Activated CD4-positive, alpha-beta memory T cell treated with anti-CD3 and anti-CD28 coated beads for 36 hours (primary cell): ENCODE data around the gene SIAH1. TPM values are rescaled to one million over a fixed set of nuclear protein-coding genes. Genes with fewer than 3 reads are reported as not detected.
"Not testable (repeated sequence)": the region's sequence is repeated elsewhere in the genome, so short reads cannot be mapped to it uniquely, and the experiment has no call there.

Experiments
- CTCF ChIA-PET: fragments of 350-600 bp; sonication (Branson Sonifier 250); formaldehyde crosslinking; loops from one replicate; lab custom pipeline; 2021; ENCODE audit warnings: antibody characterized with exemption, inconsistent platforms; lab: Charles Lee
- POLR2A ChIA-PET: fragments of 350-600 bp; sonication (Branson Sonifier 250); formaldehyde crosslinking; loops from one replicate; lab custom pipeline; 2021; ENCODE audit warnings: antibody characterized with exemption; lab: Charles Lee
- DNase-seq: peaks from one replicate; pipeline ENCODE4 v3.0.0-alpha.2; 2020
- H3K27ac Mint-ChIP-seq: one replicate; pipeline ENCODE4 v1.8.0; 2021; ENCODE audit warnings: mixed read lengths
- H3K27me3 Mint-ChIP-seq: one replicate; pipeline ENCODE4 v1.8.0; 2021; ENCODE audit warnings: mixed read lengths
- H3K36me3 Mint-ChIP-seq: one replicate; pipeline ENCODE4 v1.8.0; 2021; ENCODE audit warnings: mixed read lengths
- H3K4me1 Mint-ChIP-seq: one replicate; pipeline ENCODE4 v1.8.0; 2021; ENCODE audit warnings: low read depth, mixed read lengths
- H3K4me3 Mint-ChIP-seq: one replicate; pipeline ENCODE4 v1.8.0; 2021; ENCODE audit warnings: mild to moderate bottlenecking, mixed read lengths
- H3K9me3 Mint-ChIP-seq: one replicate; pipeline ENCODE4 v1.8.0; 2021; ENCODE audit warnings: mixed read lengths
- intact Hi-C: fragments of 100-400 bp; cut with micrococcal nuclease; formaldehyde crosslinking; loops from one replicate; pipeline ENCODE4 v1.15.1; 2023
- total RNA-seq, 2 experiments: library from RNA; stranded (reverse); gene quantifications; one replicate each; pipeline ENCODE4 v1.2.3, GENCODE V29; 2021

SIAH1 gene
- total RNA-seq, 2 experiments from 2014 or later: 13.0 to 13.8 TPM

DNA sequence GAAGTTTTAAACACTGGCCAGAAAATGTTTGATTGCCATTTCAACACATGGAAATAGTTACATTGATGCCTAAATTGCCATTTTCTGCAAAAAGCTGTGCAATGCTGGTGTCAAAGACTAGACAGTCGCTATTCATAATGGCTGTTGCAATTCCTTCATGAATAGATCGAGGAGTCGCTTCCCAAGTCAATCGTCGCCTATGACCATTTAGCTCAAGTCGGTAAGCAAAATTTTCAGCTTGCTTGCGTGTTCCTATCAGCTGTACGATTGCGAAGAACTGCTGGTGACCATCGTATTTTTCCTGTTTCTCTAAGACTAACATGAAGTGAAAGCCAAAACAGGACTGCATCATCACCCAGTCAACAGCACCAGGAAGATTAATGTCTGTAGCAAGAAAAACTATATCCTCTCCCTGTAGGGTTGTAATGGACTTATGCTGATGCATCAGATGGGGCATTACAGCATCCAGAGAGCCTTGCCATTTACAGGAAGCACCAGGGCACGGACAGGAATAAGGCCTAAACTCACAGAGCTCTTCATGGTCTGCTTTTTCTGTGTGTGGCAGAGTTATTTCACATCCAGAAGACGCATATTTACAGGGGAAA, 23.6 kb downstream of the SIAH1 start:
- ChIA-PET CTCF (interaction anchor here (0.9 to 1.7 kb wide), 4 partner anchors 8 to 268 kb away, joined by 3 to 10 read pairs (median 4); no protein-coding TSS in a partner anchor), POLR2A (no interaction called here)
- intact Hi-C loops: loop anchor here (10.0 kb wide), 1 partner anchor 1963 kb away; no protein-coding TSS in a partner anchor
- Mint-ChIP-seq H3K27me3 (no peaks in the 10 kb centered on the region), H3K4me3 (no peak overlapping the region), H3K27ac (no peak overlapping the region), H3K36me3 (peaks cover 1% of the 10 kb centered on the region), H3K9me3 (no peaks in the 10 kb centered on the region), H3K4me1 (peaks cover 22% of the 10 kb centered on the region)
- no peak for DNase-seq

DNA sequence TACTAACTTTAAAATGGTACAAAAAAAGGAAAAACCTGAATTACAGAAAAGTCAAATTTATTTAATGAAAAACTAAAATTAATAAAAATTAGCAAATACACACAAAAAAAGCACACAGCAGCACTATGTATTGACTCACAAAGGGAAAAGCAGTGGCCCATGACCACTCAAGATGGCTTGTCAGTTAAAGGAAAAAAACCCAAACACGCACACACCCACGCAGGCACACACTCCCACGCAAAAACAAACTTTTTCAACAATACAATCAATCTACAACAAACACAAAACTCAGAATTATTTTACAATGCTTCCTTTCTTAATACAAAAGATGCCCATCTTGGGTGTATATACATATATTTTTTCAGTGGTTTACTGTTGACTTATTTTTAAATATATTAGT, 24.2 kb downstream of the SIAH1 start:
- intact Hi-C loops: loop anchor here (10.0 kb wide), 1 partner anchor 1964 kb away; no protein-coding TSS in a partner anchor
- H3K4me1 Mint-ChIP-seq: peaks cover 23% of the 10 kb centered on the region
- DNase-seq: no peak
- H3K36me3 Mint-ChIP-seq: peaks cover 1% of the 10 kb centered on the region
- H3K9me3 Mint-ChIP-seq: no peaks in the 10 kb centered on the region
- no peaks in the 10 kb centered on the region for H3K27me3 Mint-ChIP-seq
- no peak overlapping the region for H3K4me3 Mint-ChIP-seq
- ChIA-PET CTCF (interaction anchor here (0.9 to 1.7 kb wide), 3 partner anchors 8 to 1753 kb away, joined by 3 to 10 read pairs (median 5); no protein-coding TSS in a partner anchor), POLR2A (no interaction called here)
- no peak overlapping the region for H3K27ac Mint-ChIP-seq

DNA sequence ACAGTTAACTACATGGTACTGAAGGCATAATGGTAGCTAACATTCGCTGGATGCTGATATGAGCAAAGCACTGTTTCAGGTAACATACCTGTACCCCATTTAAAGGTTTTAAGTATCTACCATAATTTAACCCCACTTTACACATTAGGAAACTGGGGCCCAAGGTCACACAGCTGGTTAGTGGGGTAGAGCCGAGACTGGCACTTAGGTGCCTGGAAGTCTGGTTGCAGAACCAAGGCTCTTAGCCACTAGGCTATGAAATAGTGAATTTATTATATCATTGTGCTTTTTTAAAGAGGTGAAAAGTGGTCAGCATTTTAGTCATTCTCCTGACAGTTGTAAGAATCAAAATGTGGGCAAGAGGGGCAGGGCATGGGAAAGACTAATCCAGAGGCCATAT, 25.2 kb downstream of the SIAH1 start:
- ChIA-PET POLR2A (no interaction called here), CTCF (interaction anchor here (0.7 to 1.5 kb wide), 2 partner anchors 263 kb away, joined by 3 to 10 read pairs; no protein-coding TSS in a partner anchor)
- Mint-ChIP-seq H3K4me3 (no peak overlapping the region), H3K4me1 (peaks cover 18% of the 10 kb centered on the region), H3K9me3 (no peaks in the 10 kb centered on the region), H3K36me3 (peaks cover 7% of the 10 kb centered on the region), H3K27me3 (no peaks in the 10 kb centered on the region), H3K27ac (no peak overlapping the region)
- no peak for DNase-seq
- intact Hi-C loops: loop anchor here (10.0 kb wide), 1 partner anchor 1965 kb away; no protein-coding TSS in a partner anchor

DNA sequence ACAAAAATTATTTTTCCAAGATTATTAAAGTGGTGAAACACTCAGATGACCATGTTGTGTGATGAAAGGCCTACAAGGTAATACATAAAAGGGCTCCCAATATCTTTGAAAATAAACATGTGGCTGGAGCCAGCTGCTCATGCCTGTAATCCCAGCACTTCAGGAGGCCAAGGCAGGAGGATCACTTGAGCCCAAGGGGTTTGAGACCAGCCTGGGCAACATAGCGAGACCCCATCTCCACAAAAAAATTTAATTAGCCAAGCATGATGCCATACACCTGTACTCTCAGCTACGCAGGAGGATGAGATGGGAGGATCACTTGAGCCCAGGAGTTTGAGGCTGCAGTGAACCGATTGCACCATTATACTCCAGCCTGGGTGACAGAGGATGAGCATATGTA, 26.8 kb downstream of the SIAH1 start:
- intact Hi-C loops: no loop called here
- H3K4me1 Mint-ChIP-seq: peaks cover 21% of the 10 kb centered on the region
- CTCF ChIA-PET: interaction anchor here (1.7 to 9.1 kb wide), 2 partner anchors 8 to 264 kb away, joined by 5 to 121 read pairs; no protein-coding TSS in a partner anchor
- POLR2A ChIA-PET: no interaction called here
- H3K27me3 Mint-ChIP-seq: no peaks in the 10 kb centered on the region
- H3K9me3 Mint-ChIP-seq: no peaks in the 10 kb centered on the region
- H3K4me3 Mint-ChIP-seq: no peak overlapping the region
- DNase-seq: no peak
- no peak overlapping the region for H3K27ac Mint-ChIP-seq
- H3K36me3 Mint-ChIP-seq: peaks cover 19% of the 10 kb centered on the region

DNA sequence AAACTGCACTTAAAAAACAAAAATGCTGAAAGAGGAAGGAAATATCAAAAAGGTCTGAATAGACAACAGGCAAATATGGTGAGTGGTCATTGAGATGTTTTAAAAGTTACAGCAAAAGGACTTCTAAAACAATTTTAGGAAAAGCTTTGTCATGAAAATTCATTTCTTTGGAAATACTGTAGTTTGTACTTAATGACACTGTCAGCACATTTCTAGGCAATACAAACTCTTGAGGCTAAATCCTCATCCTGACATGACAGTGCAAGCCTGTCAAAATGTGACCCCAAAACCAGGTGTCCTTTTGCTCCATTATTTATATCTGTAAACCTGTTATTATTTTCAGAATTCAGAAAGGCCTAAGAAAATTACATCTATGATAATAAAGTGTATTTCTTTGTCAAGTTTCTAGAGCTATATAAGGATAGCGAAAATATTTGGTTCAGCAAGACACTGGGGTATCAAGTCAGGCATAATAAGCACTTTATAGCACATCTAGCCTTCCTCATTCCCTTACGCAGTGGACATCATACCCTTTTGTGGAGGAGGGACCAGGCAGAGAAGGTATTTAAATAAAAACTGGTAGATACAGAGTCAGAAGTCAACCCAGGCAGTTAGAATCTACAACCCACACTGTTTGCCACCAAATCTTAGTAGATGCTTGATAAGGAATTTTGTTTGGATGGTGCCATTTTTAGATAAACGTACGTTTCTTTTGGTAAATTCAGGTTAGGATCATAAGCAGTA, 28.4 kb downstream of the SIAH1 start:
- intact Hi-C loops: no loop called here
- no peak overlapping the region for H3K4me3 Mint-ChIP-seq
- no peak for DNase-seq
- no peaks in the 10 kb centered on the region for H3K9me3 Mint-ChIP-seq
- H3K27me3 Mint-ChIP-seq: no peaks in the 10 kb centered on the region
- peaks cover 26% of the 10 kb centered on the region for H3K36me3 Mint-ChIP-seq
- POLR2A ChIA-PET: interaction anchor here (1.6 kb wide), 1 partner anchor 9 kb away, joined by 3 read pairs; no protein-coding TSS in a partner anchor
- H3K4me1 Mint-ChIP-seq: peaks cover 19% of the 10 kb centered on the region
- CTCF ChIA-PET: interaction anchor here (1.7 to 9.1 kb wide), 4 partner anchors 10 to 273 kb away, joined by 4 to 121 read pairs (median 36); no protein-coding TSS in a partner anchor
- no peak overlapping the region for H3K27ac Mint-ChIP-seq

DNA sequence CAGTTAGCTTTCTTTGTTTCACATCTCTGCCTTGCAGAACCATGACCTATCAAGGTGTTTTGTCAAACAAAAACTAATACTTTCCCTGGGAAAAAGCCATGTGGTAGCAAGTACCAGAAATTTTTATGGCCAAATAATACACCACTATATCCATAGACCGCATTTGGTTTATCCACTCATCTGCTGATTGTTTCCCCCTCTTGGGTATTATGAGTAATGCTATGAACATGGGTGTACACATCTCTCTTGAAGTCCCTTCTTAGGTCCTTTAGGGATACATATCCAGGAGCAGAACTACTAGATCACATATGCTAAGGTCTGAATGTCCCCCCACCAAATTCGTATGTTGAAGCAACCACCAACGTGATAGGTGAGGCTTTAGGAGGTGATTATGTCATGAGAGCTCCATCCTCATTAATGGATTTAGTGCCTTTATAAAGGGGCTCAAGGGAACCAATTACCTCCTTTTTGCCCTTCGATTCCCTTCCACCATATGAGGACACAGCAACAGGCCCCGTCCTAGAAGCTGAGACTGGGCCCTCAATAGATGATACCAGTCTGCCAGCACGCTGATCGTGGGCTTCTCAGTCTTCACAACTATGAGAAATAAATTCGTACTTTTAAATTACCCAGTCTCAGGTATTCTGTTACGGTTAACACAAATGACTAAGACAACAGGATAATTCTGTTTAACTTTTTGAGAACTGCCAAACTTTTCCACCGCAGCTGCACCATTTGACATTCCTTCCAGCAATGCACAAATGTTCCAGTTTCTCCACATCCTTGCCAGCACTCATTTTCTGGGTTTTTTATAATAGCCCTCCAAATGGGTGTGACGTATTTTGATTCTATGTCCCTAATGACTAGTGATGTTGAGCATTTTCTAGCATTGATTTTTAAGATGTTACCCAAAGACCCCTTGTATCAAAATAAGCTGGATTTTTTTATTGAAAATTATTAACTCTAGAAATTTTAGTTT, 30.0 kb downstream of the SIAH1 start:
- no peak for DNase-seq
- no peak overlapping the region for H3K27ac Mint-ChIP-seq
- no peak overlapping the region for H3K4me3 Mint-ChIP-seq
- H3K27me3 Mint-ChIP-seq: no peaks in the 10 kb centered on the region
- POLR2A ChIA-PET: interaction anchor here (0.7 to 1.6 kb wide), 4 partner anchors 9 to 268 kb away, joined by 3 read pairs; no protein-coding TSS in a partner anchor
- intact Hi-C loops: loop anchor here (5.0 kb wide), 2 partner anchors 32 to 102 kb away; partner anchors contain the start of gene SIAH1
- H3K36me3 Mint-ChIP-seq: peaks cover 36% of the 10 kb centered on the region
- H3K4me1 Mint-ChIP-seq: peaks cover 21% of the 10 kb centered on the region
- no peaks in the 10 kb centered on the region for H3K9me3 Mint-ChIP-seq
- CTCF ChIA-PET: interaction anchor here (0.6 to 9.1 kb wide), 12 partner anchors 11 to 278 kb away, joined by 3 to 121 read pairs (median 4); partner anchors contain the start of gene N4BP1

DNA sequence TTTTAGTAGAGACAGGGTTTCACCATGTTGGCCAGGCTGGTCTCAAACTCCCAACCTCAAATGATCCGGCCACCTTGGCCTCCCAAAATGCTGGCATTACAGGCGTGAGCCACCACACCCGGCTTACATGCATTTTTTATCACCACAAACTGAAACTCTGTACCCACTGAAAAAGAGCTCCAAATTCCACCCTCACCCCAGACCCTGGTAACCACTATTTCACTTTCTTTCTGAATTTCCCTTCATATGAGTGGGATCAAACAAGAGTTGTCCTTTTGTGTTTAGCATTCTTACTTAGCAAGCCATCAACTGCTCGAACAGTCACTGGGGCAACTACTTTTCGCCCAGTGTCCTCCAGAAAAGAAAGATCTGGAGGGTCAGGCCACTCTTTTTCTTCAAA, 30.8 kb downstream of the SIAH1 start:
- H3K27ac Mint-ChIP-seq, H3K27me3 Mint-ChIP-seq, H3K9me3 Mint-ChIP-seq, H3K4me3 Mint-ChIP-seq: not testable (repeated sequence)
- peaks cover 38% of the 10 kb centered on the region for H3K36me3 Mint-ChIP-seq
- ChIA-PET POLR2A (interaction anchor here (0.7 to 0.9 kb wide), 2 partner anchors 10 to 269 kb away, joined by 3 read pairs; no protein-coding TSS in a partner anchor), CTCF (interaction anchor here (1.0 to 9.1 kb wide), 13 partner anchors 8 to 278 kb away, joined by 3 to 121 read pairs (median 4); partner anchors contain the start of gene N4BP1)
- peaks cover 20% of the 10 kb centered on the region for H3K4me1 Mint-ChIP-seq
- intact Hi-C loops: loop anchor here (5.0 kb wide), 2 partner anchors 33 to 103 kb away; partner anchors contain the start of gene SIAH1
- peak; percentile 33 for DNase-seq

DNA sequence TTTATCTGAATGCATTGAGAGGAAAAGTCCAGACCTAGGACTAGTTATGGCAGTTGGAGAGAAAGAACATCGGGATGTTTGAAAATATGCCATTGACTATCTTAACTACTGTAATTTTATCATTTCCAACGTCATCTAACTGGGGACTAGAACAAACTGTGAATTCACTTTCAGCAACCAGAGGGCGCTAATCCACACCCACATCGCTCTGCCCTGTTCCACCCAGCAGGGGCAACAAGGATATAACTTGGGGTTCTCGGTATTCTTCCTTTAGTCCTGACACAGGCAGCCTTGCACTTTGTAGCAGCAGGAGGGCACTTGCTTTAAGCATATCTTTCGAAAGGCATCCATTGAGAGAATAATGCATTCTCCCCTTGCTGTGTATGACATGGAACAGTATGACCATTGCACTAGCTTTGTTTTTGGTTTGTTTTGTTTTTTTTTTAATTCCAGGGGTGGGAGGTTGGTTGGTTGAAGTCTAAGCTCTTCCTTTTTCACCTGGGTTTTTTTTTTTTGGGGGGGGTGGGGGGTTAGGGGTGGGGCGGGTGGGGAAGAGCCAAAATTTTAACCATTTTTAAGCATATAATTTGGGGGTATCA, 31.5 kb downstream of the SIAH1 start:
- peak; percentile 77 for DNase-seq
- intact Hi-C loops: loop anchor here (1.0 to 5.0 kb wide), 6 partner anchors 13 to 277 kb away; partner anchors contain the start of gene SIAH1
- POLR2A ChIA-PET: interaction anchor here (0.9 kb wide), 1 partner anchor 270 kb away, joined by 3 read pairs; no protein-coding TSS in a partner anchor
- H3K36me3 Mint-ChIP-seq: peaks cover 42% of the 10 kb centered on the region
- H3K27ac Mint-ChIP-seq: peak overlapping the region; percentile 43
- CTCF ChIA-PET: interaction anchor here (0.6 to 9.1 kb wide), 14 partner anchors 8 to 282 kb away, joined by 3 to 121 read pairs (median 4); partner anchors contain the start of gene N4BP1
- no peaks in the 10 kb centered on the region for H3K9me3 Mint-ChIP-seq
- no peaks in the 10 kb centered on the region for H3K27me3 Mint-ChIP-seq
- peaks cover 20% of the 10 kb centered on the region for H3K4me1 Mint-ChIP-seq
- H3K4me3 Mint-ChIP-seq: no peak overlapping the region

DNA sequence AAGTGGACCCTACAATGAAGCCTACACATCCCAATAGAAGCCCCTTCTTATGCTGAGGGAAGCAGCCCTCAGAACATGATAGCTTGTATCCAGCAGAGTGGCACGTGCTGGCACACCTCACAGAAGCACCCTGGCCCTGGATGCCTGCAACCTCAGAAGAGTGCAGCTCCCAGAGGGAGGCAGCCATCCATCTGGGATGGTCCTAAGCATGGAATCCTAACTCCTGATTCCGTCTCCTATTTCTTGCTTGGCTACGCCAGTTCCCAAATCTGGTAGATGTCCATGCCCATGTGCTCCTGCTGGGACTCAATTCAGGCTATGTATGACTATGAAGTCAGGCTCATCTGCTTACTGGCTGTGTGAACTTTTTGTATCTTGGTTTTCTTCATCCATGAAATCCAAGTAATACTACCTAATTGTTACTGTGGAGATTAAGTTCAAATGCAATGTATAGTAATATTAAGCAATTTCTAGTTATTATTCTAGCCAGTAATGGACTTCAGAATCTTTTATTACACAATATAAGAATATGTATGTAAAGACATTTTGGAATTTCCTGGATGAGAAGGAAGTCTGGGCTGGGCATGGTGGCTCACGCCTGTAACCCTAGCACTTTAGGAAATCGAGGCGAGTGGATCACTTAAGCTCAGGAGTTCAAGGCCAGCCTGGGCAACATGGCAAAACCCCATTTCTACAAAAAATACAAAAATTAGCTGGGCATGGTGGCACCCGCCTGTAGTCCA, 32.4 kb downstream of the SIAH1 start:
- Mint-ChIP-seq H3K4me1 (peaks cover 20% of the 10 kb centered on the region), H3K27me3 (no peaks in the 10 kb centered on the region), H3K27ac (no peak overlapping the region), H3K36me3 (peaks cover 44% of the 10 kb centered on the region), H3K4me3 (no peak overlapping the region), H3K9me3 (no peaks in the 10 kb centered on the region)
- no peak for DNase-seq
- intact Hi-C loops: loop anchor here (1.0 to 5.0 kb wide), 6 partner anchors 13 to 277 kb away; partner anchors contain the start of gene SIAH1
- ChIA-PET POLR2A (interaction anchor here (0.6 kb wide), 1 partner anchor 251 kb away, joined by 4 read pairs; no protein-coding TSS in a partner anchor), CTCF (interaction anchor here (0.6 to 9.1 kb wide), 10 partner anchors 9 to 1335 kb away, joined by 3 to 121 read pairs (median 4); no protein-coding TSS in a partner anchor)

DNA sequence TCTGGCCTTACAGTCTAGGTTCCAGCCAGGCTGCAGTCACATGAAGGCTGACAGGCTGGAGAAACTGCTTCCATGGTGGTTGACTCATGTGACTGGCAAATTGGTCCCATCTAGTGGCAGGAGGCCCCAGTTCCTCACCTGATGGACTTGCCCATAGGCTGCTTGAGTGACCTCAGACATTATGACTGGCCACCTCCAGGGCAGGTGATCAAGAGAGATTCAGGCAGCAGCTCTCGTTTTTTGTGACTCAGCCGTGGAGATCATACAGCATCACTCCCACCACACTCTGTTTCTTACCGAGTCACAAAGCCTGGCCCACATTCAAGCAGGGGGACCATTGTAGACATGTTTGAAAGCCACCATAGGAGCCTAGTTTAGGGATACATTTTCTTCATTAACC, 34.5 kb downstream of the SIAH1 start:
- POLR2A ChIA-PET: no interaction called here
- Mint-ChIP-seq H3K4me3 (no peak overlapping the region), H3K27me3 (no peaks in the 10 kb centered on the region), H3K27ac (peak overlapping the region; percentile 33), H3K9me3 (no peaks in the 10 kb centered on the region), H3K4me1 (peaks cover 18% of the 10 kb centered on the region), H3K36me3 (peaks cover 47% of the 10 kb centered on the region)
- peak; percentile 57 for DNase-seq
- CTCF ChIA-PET: interaction anchor here (1.1 to 9.1 kb wide), 3 partner anchors 14 to 279 kb away, joined by 3 to 121 read pairs (median 67); no protein-coding TSS in a partner anchor
- intact Hi-C loops: loop anchor here (5.0 kb wide), 2 partner anchors 37 to 107 kb away; partner anchors contain the start of gene SIAH1
